GM21737 (cell line): Measurements from ENCODE around the gene PKM.

Experiments used
- ATAC-seq: cut with Tn5 transposase; IDR thresholded peaks from one replicate; pipeline ENCODE4 v1.9.1; 2021; ENCODE audit warnings: mild to moderate bottlenecking, moderate library complexity; ENCODE audit not compliant: unreplicated experiment

PKM gene

GRCh38 chr15:72202302-72202701, 28.7 kb downstream of the PKM start:
- no peak for ATAC-seq

- no peak for ATAC-seq
Observed at GRCh38 chr15:72201391-72201921, 29.5 kb downstream of the PKM start.

- no peak for ATAC-seq
Observed at GRCh38 chr15:72200395-72201237, 30.4 kb downstream of the PKM start.

GRCh38 chr15:72199721-72200212, 31.2 kb downstream of the PKM start:
- no peak for ATAC-seq

- no peak for ATAC-seq
Observed at GRCh38 chr15:72199205-72199515, 31.8 kb downstream of the PKM start.

- ATAC-seq, result no peak
Observed at GRCh38 chr15:72198356-72199204, 32.4 kb downstream of the PKM start.

GRCh38 chr15:72197460-72198355, 33.3 kb downstream of the PKM start, which contains the start of gene GRAMD2A:
Gene GRAMD2A, minus strand, starts transcription at chr15:72197787.
- no peak for ATAC-seq

- ATAC-seq, result no peak
Observed at GRCh38 chr15:72197041-72197459, 33.9 kb downstream of the PKM start.

GRCh38 chr15:72196409-72197040, 34.5 kb downstream of the PKM start:
- no peak for ATAC-seq

GRCh38 chr15:72195101-72195511, 35.9 kb downstream of the PKM start:
- no peak for ATAC-seq

- ATAC-seq, result no peak
Observed at GRCh38 chr15:72193836-72194396, 37.1 kb downstream of the PKM start.

- ATAC-seq, result no peak
Observed at GRCh38 chr15:72192416-72192815, 38.6 kb downstream of the PKM start.

- ATAC-seq, result no peak
Observed at GRCh38 chr15:72189250-72189902, 41.6 kb downstream of the PKM start.

GRCh38 chr15:72184165-72184811, 46.7 kb downstream of the PKM start:
- no peak for ATAC-seq

- ATAC-seq, result no peak
Observed at GRCh38 chr15:72183781-72184164, 47.2 kb downstream of the PKM start.

- no peak for ATAC-seq
Observed at GRCh38 chr15:72182673-72183072, 48.3 kb downstream of the PKM start.

GRCh38 chr15:72182244-72182643, 48.7 kb downstream of the PKM start:
- no peak for ATAC-seq

- no peak for ATAC-seq
Observed at GRCh38 chr15:72180761-72181324, 50.1 kb downstream of the PKM start.
